Left forelimb (tissue), 1 donor: ENCODE measurements around the gene ADRA1B.
A peak's percentile ranks its signal among the peaks of the same experiment; 100 is the strongest.
"Not testable (repeated sequence)": the region's sequence is repeated elsewhere in the genome, so short reads cannot be mapped to it uniquely, and the experiment has no call there.

Experiments
- DNase-seq: peaks from one replicate; pipeline ENCODE4 v3.0.0-alpha.2; 2018; ENCODE audit warnings: low spot score

Gene ADRA1B

GRCh38 chr5:159969966-159970365 lies 53.7 kb downstream of the ADRA1B start:
- no peak for DNase-seq

- no peak for DNase-seq
These were observed 54.8 kb downstream of the ADRA1B start for GRCh38 chr5:159971038-159971437.

GRCh38 chr5:159971514-159971913 lies 55.2 kb downstream of the ADRA1B start:
- DNase-seq: no peak

GRCh38 chr5:159971931-159972461 lies 55.7 kb downstream of the ADRA1B start:
- DNase-seq: no peak

- DNase-seq: no peak
These were observed 56.5 kb downstream of the ADRA1B start for GRCh38 chr5:159972538-159973362.

GRCh38 chr5:159975462-159976019 lies 59.3 kb downstream of the ADRA1B start:
- no peak for DNase-seq

- no peak for DNase-seq
These were observed 60.6 kb downstream of the ADRA1B start for GRCh38 chr5:159976921-159977320.

GRCh38 chr5:159978358-159978757 lies 62.1 kb downstream of the ADRA1B start:
- no peak for DNase-seq

GRCh38 chr5:159982421-159983173 lies 66.3 kb downstream of the ADRA1B start:
- DNase-seq: no peak

GRCh38 chr5:159987031-159987674 lies 70.9 kb downstream of the ADRA1B start:
- DNase-seq: no peak

GRCh38 chr5:159990506-159990905 lies 74.2 kb downstream of the ADRA1B start:
- DNase-seq: no peak

- DNase-seq: no peak
These were observed 76.3 kb downstream of the ADRA1B start for GRCh38 chr5:159992566-159992965.

- no peak for DNase-seq
These were observed 76.9 kb downstream of the ADRA1B start for GRCh38 chr5:159993194-159993593.

GRCh38 chr5:159995907-159996306 lies 79.6 kb downstream of the ADRA1B start:
- no peak for DNase-seq

GRCh38 chr5:160001457-160001856 lies 85.2 kb downstream of the ADRA1B start:
- no peak for DNase-seq

GRCh38 chr5:160007514-160007913 lies 91.2 kb downstream of the ADRA1B start:
- DNase-seq: no peak

GRCh38 chr5:160008529-160008876 lies 92.2 kb downstream of the ADRA1B start:
- not testable (repeated sequence) for DNase-seq

GRCh38 chr5:160008877-160009590 lies 92.8 kb downstream of the ADRA1B start, which contains the start of gene TTC1:
TTC1 (plus strand) TSS chr5:160009139; CDS start chr5:160010529, 1,390 bp downstream.
- peak; percentile 94 for DNase-seq

- no peak for DNase-seq
These were observed 93.3 kb downstream of the ADRA1B start for GRCh38 chr5:160009591-160009989.

- no peak for DNase-seq
These were observed 95.2 kb downstream of the ADRA1B start for GRCh38 chr5:160011471-160011870.

- DNase-seq: not testable (repeated sequence)
These were observed 97.9 kb downstream of the ADRA1B start for GRCh38 chr5:160014197-160014596.
